Psoas muscle (tissue), 8 donors: Measurements from ENCODE around the gene TEX44. TPM values are rescaled to one million over a fixed set of nuclear protein-coding genes. Genes with fewer than 3 reads are reported as not detected.

Experiments used
- ATAC-seq, 4 donors: fragments of 200-7000 bp; cut with Tn5 transposase; one replicate each; pipeline ENCODE4 v1.9.1; 2020; ENCODE audit warnings: moderate library complexity in 3 of 4, mild to moderate bottlenecking in 2 of 4
- DNase-seq, 2 donors: peaks; one replicate each; pipeline ENCODE4 v3.0.0-alpha.2; 2020
- H3K27ac ChIP-seq: fragments of 200-600 bp; one replicate; pipeline ENCODE4 v1.8.0; 2022
- H3K27me3 ChIP-seq, 3 donors: fragments of 200-600 bp in 1 of 3; one replicate each; pipeline versions ENCODE4 v1.6.1 to v1.8.0; 2013 to 2022; ENCODE audit warnings: low read length in 2 of 3, mild to moderate bottlenecking in 2 of 3, moderate library complexity in 1 of 3; ENCODE audit not compliant: insufficient read depth in 3 of 3
- H3K36me3 ChIP-seq, 2 donors: fragments of 200-600 bp in 1 of 2; one replicate each; pipeline versions ENCODE4 v1.6.1 to v1.8.0; 2013 to 2022; ENCODE audit warnings: low read depth in 1 of 2, mild to moderate bottlenecking in 1 of 2, moderate library complexity in 1 of 2; ENCODE audit not compliant: insufficient read depth in 1 of 2
- H3K4me1 ChIP-seq: fragments of 200-600 bp; one replicate; pipeline ENCODE4 v1.8.0; 2022
- H3K4me3 ChIP-seq: fragments of 200-600 bp; one replicate; pipeline ENCODE4 v1.8.0; 2022; ENCODE audit warnings: mild to moderate bottlenecking
- H3K9me3 ChIP-seq: fragments of 200-600 bp; one replicate; pipeline ENCODE4 v1.8.0; 2022
- WGBS, 3 donors: extraction: QIAGEN DNeasy Blood & Tissue Kit; methylation state at CpG; one replicate each; pipeline versions ENCODE4 v1.1.6 to v1.1.7; 2013; 5-methylcytosine and 5-hydroxymethylcytosine counted together
- intact Hi-C, 2 donors: fragments of 100-400 bp; cut with DNase I; formaldehyde crosslinking; loops; one replicate each; pipeline versions ENCODE4 v1.11.0 to v1.14.2; 2022
- polyA plus RNA-seq, 3 donors: library from polyadenylated mRNA; stranded (reverse); fragments of 200-250 nt; gene quantifications; one replicate each; pipeline ENCODE4 v1.2.3, GENCODE V29; 2013
- total RNA-seq, 4 donors: library from RNA; stranded (reverse); fragmentation: NEBNext Ultra II Directional in 2 of 4; extraction: Animal tissue kit (Norgen Biotek cat#: 25700) in 2 of 4; gene quantifications; one replicate each; pipeline versions ENCODE4 v1.2.1 to v1.2.4, GENCODE V29; 2021 to 2023
- TF ChIP-seq, protein P1 (sequence below): fragments of 200-600 bp; IDR thresholded peaks from one replicate; pipeline ENCODE4 v1.8.0; 2022; ENCODE audit warnings: antibody characterized with exemption
- donor health status: healthy with polysubstance abuse.
- donor health status: DM: no; HTN: no; CAD: no; lungs with moderate emphysema.
- donor health status: Bipolar disorder and iron deficiency.
- donor health status: healthy.
- donor health status: DM: yes; HTN: yes; CAD: no.
- donor health status: DM: no; HTN: no; CAD: no.
- donor health status: DM: no; HTN: no; CAD: no.
- donor health status: DM: yes; HTN: yes; CAD: no.

Gene TEX44
- total and polyA plus RNA-seq, 7 donors: not detected

DNA sequence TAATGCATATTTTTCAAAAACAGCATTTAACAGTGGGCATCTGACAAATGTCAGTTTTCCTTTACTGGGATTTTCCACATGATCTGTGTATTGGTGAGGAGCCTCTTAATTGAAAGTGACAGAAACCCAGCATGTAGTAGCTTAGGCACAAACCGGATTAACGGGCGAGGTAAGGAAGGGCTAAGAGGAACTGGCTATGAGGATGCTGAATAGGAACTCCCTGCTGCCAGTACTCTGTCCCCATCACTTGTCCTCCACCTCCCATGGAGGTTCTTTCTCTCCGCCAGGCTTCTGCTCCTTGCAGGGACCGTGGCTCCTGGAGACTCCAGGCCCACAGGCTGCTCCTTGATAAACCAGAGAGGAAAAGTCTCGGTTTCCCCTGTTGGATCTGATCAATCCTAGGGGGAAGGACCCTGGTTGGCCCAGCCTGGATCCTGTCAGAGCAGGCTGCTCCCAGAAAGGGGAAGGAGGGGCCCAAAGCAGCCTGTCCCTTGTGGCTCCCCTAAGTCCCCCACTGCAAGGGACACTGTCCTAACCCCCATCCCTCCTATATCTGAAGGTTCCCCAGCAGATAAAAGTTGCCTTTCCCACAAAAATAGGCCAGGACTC lies 10.3 kb downstream of the TEX44 start:
- intact Hi-C loops: loop anchor here (5.0 kb wide), 2 partner anchors 41 to 86 kb away; no protein-coding TSS in a partner anchor
- H3K4me3 ChIP-seq: no peak overlapping the region

DNA sequence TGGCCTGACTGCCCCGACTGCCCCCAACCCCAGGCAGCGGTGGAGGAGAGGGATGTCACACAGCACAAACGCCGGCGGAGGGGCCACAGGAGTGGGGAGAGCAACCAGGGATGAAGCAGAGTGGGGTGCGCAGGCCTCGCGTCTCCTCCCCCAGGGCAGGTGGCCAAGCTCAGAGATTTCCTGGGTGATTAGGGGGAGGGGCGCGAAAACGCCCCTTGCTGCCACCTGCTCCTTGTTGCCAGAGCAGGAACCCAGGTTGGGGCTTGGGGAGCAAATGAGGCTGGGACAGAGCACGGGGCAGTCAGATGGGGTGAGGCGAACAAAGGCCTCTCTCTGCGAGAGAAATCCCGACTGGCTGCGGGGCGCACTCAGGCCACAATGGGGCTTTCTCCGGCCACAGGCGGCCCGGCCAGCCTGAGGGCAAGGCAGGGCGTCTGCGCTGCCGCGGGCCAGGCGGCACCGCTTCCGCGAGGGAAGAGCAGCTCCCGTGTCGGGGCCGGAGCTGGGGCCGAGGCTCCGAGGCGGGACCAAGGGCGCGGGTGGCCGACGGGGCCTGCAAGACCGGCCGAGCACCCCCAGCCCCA lies 11.5 kb downstream of the TEX44 start:
- ATAC-seq (peak; percentile 6 to 51 (median 32)), DNase-seq (peak; percentile 50 to 79)
- Histone ChIP-seq H3K4me1 (peaks cover 25% of the 10 kb centered on the region), H3K9me3 (no peaks in the 10 kb centered on the region), H3K27me3 (no peaks in the 10 kb centered on the region), H3K4me3 (peak overlapping the region; percentile 78), H3K27ac (peak overlapping the region; percentile 99), H3K36me3 (no peaks in the 10 kb centered on the region)
- 2 to 13% (median 6%) methylated on average over 23 to 40 of the region's 40 CpGs for WGBS, 3 donors
- intact Hi-C loops: loop anchor here (5.0 kb wide), 2 partner anchors 42 to 87 kb away; no protein-coding TSS in a partner anchor
- TF ChIP-seq, protein P1, sequence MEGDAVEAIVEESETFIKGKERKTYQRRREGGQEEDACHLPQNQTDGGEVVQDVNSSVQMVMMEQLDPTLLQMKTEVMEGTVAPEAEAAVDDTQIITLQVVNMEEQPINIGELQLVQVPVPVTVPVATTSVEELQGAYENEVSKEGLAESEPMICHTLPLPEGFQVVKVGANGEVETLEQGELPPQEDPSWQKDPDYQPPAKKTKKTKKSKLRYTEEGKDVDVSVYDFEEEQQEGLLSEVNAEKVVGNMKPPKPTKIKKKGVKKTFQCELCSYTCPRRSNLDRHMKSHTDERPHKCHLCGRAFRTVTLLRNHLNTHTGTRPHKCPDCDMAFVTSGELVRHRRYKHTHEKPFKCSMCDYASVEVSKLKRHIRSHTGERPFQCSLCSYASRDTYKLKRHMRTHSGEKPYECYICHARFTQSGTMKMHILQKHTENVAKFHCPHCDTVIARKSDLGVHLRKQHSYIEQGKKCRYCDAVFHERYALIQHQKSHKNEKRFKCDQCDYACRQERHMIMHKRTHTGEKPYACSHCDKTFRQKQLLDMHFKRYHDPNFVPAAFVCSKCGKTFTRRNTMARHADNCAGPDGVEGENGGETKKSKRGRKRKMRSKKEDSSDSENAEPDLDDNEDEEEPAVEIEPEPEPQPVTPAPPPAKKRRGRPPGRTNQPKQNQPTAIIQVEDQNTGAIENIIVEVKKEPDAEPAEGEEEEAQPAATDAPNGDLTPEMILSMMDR: no peak

More for the DNA sequence above, 10.3 kb downstream of the TEX44 start:
- no peaks in the 10 kb centered on the region for H3K9me3 ChIP-seq
- 56 to 74% (median 66%) methylated on average over 6 of the region's 6 CpGs for WGBS, 3 donors
- H3K27me3 ChIP-seq: no peaks in the 10 kb centered on the region
- H3K36me3 ChIP-seq: no peaks in the 10 kb centered on the region
- ATAC-seq (no peak), DNase-seq (no peak)
- peak overlapping the region; percentile 99 for H3K27ac ChIP-seq
- H3K4me1 ChIP-seq: peaks cover 26% of the 10 kb centered on the region
- TF ChIP-seq, protein P1: no peak

DNA sequence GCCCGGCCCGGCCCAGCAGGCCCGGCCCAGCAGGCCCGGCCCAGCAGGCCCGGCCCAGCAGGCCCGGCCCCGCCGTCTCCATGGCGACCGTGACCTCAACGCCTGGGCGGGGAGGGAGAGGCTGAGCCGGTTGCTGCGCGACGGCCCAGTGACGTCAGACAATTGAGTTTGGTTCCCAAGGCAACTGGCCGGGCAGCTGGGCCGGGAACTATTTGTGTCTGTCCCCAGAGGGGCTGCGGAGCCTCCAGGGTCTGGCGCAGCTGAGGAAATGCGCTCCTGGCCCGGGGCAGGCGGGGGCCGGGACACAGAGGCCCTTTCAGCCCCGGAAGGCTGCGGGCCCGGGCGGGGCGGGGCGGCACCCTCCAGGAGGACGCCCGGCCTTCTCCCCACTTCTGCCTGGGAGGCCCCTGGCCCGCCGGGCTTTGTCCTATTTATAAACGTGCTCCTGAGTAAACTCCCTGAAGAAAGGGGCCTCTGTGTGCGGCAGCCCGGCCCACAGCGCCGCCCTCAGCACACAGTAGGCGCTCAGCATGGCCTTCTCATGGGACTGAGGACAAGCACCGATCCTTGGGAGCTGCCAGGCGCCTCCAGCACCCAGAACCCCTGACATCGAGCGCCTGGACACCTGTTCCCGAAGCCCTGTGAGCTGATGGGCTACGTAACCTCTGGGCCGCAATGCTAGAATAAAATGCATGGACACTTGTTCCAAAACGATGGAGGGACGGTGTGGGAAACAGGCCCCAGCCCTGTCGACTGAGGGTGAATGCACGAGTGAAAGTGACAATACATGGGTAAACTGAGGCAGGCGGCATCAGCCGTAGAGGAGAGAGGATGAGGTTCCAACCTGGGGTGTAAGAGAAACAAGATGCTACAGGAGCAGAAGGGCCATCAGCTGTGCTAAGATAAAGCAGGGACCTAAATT lies 12.3 kb downstream of the TEX44 start:
- H3K4me1 ChIP-seq: peaks cover 25% of the 10 kb centered on the region
- no peaks in the 10 kb centered on the region for H3K36me3 ChIP-seq
- DNase-seq: peak; percentile 100
- TF ChIP-seq, protein P1: no peak
- peak; percentile 88 to 93 (median 88) for ATAC-seq
- H3K27me3 ChIP-seq: no peaks in the 10 kb centered on the region
- H3K27ac ChIP-seq: peak overlapping the region; percentile 99
- H3K9me3 ChIP-seq: no peaks in the 10 kb centered on the region
- 3 to 10% (median 4%) methylated on average over 42 to 52 of the region's 54 CpGs for WGBS, 3 donors
- peak overlapping the region; percentile 78 for H3K4me3 ChIP-seq
- intact Hi-C loops: loop anchor here (5.0 kb wide), 2 partner anchors 43 to 88 kb away; no protein-coding TSS in a partner anchor

DNA sequence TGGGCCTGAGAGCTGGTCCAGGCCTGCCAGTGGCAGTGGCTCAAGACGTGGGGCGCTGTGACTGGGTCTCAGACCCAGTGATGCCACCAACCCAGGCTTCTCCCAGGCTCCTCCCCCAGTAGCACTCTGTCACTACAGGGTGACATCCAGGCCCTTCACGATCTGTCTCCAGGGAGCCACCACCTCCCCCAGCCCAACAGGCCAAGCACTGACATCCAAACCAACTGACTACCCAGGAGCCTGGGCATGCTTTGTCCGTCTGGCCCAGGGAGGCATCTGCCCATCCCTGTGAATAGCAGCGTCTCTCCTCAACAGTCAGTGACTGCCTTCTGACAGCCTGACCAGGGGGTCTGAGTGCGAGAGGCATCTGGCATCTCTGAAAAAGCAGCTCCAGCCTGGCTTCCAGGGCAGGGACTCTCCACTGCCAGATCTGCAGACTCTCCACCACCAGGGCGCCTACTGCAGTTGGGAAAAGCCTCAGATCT lies 13.0 kb downstream of the TEX44 start:
- TF ChIP-seq, protein P1: no peak
- DNase-seq (peak in 1 of 2 donors; percentile 71), ATAC-seq (peak; percentile 8 to 35 (median 21))
- H3K27ac ChIP-seq: peak overlapping the region; percentile 99
- H3K27me3 ChIP-seq: no peaks in the 10 kb centered on the region
- WGBS, 3 donors: 41 to 54% (median 43%) methylated on average over 6 to 7 of the region's 7 CpGs
- no peaks in the 10 kb centered on the region for H3K36me3 ChIP-seq
- H3K9me3 ChIP-seq: no peaks in the 10 kb centered on the region
- intact Hi-C loops: no loop called here
- H3K4me1 ChIP-seq: peaks cover 25% of the 10 kb centered on the region
- peak overlapping the region; percentile 78 for H3K4me3 ChIP-seq
